Stimulated activated naive CD4-positive, alpha-beta T cell (primary cell): ENCODE measurements around the gene HRK.
"Not testable (repeated sequence)": the region's sequence is repeated elsewhere in the genome, so short reads cannot be mapped to it uniquely, and the experiment has no call there.

Source experiments
- DNase-seq, 6 experiments: peaks; one replicate each; lab custom pipeline; 2025; lab: John Stamatoyannopoulos, UW

The HRK gene

DNA sequence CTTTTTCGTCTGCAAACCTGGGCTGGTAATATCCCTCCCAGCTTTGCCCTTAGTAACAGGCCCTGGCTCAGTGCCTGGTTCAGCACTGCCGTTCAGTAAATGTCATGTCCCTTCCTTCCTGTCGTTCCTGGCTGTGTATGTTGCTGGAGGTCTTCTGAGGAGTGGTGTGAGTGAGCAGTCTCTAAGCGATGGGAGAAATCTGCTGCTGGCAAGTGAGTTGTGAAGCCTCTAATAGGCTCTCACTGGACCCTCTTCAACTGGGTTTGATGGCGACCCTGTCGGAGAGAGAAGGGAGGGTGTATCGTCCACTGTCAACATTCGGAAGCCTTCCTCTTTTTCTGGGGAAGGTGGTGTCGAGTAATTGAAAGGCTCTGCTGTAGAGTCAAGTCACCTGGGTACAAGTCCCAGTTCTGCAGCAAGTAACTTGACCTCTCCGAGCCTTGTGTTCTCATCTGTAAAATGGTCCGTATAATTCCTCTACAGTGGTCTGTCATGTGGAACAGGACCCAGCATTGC lies 62.8 kb downstream of the HRK start:
- DNase-seq, result peak in 5 of 6 experiments; percentile 2 to 56 (median 18)

DNA sequence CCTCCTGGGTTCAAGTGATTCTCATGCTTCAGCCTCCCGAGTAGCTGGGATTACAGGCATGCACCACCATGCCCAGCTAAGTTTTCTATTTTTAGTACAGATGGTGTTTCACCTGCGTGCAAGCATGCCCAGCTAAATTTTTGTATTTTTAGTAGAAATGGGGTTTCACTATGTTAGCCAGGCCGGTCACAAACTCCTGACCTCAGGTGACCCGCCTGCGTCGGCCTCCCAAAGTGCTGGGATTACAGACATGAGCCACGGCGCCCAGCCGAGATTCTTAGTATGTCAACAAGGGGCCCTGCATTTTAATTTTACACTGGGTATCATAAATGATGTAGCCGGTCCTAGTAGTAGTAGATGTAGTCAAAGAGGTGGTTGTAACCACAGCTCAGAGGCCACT lies 66.5 kb downstream of the HRK start:
- not testable (repeated sequence) for DNase-seq

DNA sequence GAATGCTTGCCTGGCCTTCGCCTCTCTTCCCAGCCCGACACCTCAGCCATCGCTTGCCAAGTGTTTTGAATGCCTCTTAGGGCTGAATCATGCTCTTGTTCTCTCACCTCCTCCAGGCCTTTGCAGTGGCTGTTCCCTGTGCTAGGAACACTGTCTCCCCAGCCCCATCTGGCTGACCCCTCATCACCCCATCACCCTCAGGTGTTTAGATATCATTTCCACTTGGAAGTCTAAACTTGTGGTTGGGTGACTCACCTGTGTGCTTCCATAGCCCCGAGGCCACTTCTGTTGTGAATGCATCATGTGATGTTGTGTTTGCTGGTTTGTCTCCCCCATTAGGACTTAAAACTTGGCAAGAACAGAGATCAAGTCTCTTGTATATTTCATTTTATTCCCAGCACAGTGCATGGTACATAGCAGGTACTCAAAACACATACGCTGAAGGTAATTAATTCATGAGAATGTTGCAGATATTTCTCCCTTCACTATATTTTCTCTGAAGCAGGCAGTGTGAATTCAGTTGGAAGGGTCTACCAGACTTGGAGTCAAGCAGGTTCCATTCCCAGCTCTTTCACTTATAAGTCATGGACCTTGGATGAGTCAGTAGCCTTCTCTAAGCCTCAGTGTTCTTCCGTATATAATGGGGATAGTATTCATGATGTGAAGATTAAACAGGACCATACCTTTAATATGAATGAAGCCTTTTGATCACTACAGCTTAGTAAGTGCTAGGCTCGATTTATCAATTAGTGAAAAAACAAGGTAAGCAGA lies 67.8 kb downstream of the HRK start:
- no peak for DNase-seq

DNA sequence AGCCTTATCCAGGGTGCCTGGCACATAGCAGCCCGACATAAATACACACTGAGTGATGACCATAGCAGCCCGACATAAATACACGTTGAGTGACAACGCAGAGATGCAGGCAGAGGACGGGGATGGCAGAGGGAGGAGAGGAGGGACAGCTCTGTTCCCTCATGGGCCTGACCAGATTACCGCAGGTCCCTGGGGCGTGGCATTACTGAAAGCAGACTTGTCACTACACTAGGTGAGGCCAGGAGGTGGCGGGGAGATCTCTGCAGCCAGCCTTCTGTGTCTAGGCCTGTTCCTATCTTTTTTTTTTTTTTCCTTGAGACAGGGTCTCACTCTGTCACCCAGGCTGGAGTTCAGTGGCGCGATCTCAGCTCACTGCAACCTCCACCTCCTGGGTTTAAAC lies 69.0 kb downstream of the HRK start:
- no peak for DNase-seq

DNA sequence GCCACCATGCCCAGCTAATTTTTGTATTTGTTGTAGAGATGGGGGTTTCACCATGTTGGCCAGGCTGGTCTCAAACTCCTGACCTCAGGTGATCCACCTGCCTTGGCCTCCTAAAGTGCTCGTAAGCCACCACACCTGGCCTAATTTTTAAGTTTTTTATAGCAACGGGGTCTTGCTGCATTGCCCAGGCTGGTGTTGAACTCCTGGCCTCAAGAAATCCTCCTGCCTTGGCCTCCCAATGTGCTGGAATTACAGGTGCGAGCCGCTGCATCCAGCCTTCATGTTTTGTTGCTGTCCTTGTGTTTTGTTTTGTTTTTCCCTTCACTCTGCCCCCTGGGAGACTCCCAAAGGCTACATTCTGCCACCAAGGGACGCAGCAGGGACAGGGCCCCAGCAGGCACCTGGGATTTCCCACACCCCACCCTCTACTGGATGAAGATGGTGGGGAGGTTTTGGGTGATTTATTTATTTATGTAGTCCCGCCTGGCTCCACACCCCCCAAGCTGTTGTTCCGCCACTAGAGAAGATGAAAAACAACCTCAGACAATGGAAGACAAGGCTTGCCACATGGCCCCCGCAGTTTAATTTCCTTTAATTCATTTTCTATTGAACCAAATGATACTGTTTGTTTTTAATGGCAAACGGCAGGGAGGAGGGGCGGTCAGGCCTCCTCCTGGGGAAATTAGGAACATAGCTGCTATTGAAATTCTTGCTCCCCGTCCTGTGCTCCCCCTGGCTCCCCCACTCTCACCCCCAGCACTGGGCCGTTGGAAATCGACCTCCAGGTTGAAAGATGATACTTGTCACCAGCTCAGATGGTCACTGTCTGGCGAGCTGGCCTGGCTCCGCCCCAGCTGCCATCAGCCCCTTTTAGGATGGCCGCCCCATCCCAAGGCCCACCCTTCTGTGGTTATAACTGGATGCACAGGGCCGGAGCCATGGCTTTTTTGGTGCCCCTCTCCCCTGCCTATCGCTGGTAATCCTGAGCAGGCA lies 72.8 kb downstream of the HRK start:
- no peak for DNase-seq

DNA sequence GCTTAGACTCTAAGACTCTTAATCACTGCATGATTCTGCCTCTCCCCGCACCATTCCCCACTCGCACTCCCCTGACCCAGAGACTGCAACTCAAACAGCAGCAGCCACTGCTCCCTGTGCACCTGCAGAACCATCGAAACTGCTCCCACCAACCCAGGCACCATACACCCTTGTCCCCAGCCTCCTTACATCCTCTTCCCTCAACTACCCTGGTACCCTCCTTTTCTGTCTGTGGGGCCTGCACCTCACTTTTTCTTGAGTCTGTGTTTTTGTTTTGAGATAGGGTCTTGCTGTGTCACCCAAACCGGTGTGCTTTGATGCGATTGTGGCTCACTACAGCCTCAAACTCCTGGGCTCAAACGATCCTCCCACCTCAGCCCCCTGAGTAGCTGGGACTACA lies 73.7 kb downstream of the HRK start:
- DNase-seq, result no peak

DNA sequence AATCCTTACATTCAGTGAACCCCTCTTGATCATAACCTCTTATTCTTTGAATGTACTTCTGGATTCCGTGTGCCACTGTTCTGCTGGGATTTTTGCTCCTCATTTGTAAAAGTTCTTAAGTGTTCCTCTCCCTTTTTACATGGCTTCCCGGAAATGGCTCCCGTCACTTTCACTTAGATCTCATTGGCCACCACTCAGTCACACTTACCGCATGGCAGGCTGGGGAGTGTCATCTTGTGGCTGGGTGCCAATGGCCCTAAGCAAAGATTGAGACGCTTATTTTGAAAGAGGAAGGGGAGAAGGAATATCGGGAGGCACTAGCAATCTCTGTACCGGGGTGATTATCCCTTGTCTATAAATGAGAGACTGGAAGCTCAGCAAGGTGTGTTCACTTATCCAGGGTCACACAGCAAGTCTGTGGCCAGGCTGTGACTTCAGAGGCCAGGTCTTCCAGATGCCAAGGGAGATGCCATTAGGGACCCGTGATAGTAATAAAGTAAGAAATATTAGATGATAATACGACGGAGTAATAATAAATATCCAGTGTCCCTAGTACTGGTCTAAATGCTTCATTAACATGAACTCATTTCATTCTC lies 74.3 kb downstream of the HRK start:
- DNase-seq, result no peak
